ENCODE measurements around the gene USH2A. TPM values are rescaled to one million over a fixed set of nuclear protein-coding genes. Genes with fewer than 3 reads are reported as not detected.

Gene USH2A
- polyA plus RNA-seq, 2 of the 4 experiments (the other 2 are of a cell fraction): not detected

DNA sequence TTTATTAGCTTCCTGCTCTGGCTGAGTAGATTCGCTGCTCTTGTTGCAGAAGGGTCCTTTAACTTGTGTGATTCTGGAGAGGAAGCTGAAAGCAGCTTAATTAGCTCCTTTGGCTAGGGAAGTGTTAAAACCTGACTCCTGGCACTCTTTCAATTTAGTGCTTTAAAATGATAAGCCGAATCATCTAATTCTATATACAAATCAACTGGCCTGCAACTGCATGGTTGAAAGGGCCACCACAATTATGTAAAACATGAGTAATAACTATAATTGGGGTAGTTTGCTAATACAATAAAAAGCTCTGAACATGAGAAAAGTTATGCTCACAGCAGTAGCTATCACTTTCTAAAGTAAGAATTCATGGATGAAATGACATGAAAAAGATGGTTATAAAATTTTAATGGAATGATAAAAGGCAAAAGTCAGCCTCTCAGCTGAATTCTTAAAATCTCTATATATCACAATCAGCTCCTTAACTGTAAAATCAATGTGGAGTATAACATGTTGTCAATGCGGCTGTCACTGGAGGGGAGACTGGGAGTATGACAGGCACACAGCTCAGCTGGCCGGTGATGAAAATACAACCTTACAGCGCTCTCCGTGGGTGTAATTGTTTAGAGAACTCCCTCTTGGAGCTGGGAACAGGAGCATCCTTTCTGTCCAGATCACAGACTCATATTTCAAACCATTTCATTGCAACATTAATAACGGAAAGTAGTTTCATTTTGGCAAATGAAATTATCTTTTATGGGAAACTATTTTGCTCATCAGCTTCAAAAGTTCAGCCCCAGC lies 531.8 kb downstream of the USH2A start:
- CTCF ChIA-PET: no interaction called here

DNA sequence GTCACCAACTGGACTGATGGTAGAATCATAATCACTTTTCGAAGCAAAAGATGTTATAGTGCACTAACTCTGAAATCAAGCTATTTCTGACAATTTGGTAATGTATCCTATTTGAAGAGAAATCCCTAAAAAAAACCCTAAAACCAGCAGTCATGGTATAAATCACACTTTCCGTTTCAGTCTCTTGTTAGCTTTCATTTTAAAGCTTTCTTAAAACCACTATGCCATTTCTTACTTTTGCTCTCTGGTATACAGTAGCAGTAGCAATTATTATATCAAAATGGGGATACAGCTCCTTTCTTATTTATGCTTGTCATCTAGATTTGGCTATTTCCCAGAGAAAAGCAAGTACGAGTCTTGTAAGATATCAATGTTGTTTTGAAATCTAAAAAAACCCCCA lies 532.8 kb downstream of the USH2A start:
- POLR2A ChIA-PET: no interaction called here
- no peak for FAIRE-seq
- H3K4me1 ChIP-seq: no peaks in the 10 kb centered on the region
- TF ChIP-seq, protein P1, sequence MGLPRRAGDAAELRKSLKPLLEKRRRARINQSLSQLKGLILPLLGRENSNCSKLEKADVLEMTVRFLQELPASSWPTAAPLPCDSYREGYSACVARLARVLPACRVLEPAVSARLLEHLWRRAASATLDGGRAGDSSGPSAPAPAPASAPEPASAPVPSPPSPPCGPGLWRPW (IDR thresholded peaks at IDR 0.05): no peak
- TF ChIP-seq MYC (IDR thresholded peaks at IDR 0.05; ENCODE audit: borderline replicate concordance, low read length) (no peak), NPAS2 (CRISPR knock-in tag; IDR thresholded peaks at IDR 0.05; ENCODE audit: borderline replicate concordance) (no peak), EHMT2 (IDR thresholded peaks at IDR 0.05; ENCODE audit: low read depth) (no peak), CHD2 (IDR thresholded peaks at IDR 0.05; ENCODE audit: low read length, partially characterized antibody) (no peak)
- 2% methylated on average over 3 of the region's 3 CpGs for WGBS (ENCODE audit: missing lambda C conversion rate)
- no peak for DNase-seq (ENCODE audit: low read depth in 1 of 2, low spot score in 1 of 2)
- H3K4me2 ChIP-seq: no peak overlapping the region
- CTCF ChIA-PET: no interaction called here
- ATAC-seq: no peak
- H3K9me3 ChIP-seq: no peaks in the 10 kb centered on the region
- H3K27ac ChIP-seq: no peak overlapping the region
- H3K4me3 ChIP-seq: no peak overlapping the region

More for the DNA sequence above, 531.8 kb downstream of the USH2A start:
- WGBS (ENCODE audit: missing lambda C conversion rate): 16% methylated on average over 7 of the region's 7 CpGs
- Histone ChIP-seq H3K4me1 (no peaks in the 10 kb centered on the region), H3K27ac (no peak overlapping the region), H3K4me3 (no peak overlapping the region), H3K4me2 (no peak overlapping the region), H3K9me3 (no peaks in the 10 kb centered on the region)
- POLR2A ChIA-PET: no interaction called here
- no peak for ATAC-seq
- DNase-seq (ENCODE audit: low read depth in 1 of 2, low spot score in 1 of 2): no peak
- TF ChIP-seq, protein P2, sequence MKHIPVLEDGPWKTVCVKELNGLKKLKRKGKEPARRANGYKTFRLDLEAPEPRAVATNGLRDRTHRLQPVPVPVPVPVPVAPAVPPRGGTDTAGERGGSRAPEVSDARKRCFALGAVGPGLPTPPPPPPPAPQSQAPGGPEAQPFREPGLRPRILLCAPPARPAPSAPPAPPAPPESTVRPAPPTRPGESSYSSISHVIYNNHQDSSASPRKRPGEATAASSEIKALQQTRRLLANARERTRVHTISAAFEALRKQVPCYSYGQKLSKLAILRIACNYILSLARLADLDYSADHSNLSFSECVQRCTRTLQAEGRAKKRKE (CRISPR knock-in tag; IDR thresholded peaks at IDR 0.05; ENCODE audit: low read depth): no peak
- TF ChIP-seq RCOR1 (IDR thresholded peaks at IDR 0.05; ENCODE audit: low read depth, low read length) (no peak), POLR2A (IDR thresholded peaks at IDR 0.05; ENCODE audit: low read length) (no peak), EHF (CRISPR knock-in tag; IDR thresholded peaks at IDR 0.05) (no peak)
- TF ChIP-seq, protein P3, sequence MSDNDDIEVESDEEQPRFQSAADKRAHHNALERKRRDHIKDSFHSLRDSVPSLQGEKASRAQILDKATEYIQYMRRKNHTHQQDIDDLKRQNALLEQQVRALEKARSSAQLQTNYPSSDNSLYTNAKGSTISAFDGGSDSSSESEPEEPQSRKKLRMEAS (IDR thresholded peaks at IDR 0.05): no peak
- FAIRE-seq: no peak

DNA sequence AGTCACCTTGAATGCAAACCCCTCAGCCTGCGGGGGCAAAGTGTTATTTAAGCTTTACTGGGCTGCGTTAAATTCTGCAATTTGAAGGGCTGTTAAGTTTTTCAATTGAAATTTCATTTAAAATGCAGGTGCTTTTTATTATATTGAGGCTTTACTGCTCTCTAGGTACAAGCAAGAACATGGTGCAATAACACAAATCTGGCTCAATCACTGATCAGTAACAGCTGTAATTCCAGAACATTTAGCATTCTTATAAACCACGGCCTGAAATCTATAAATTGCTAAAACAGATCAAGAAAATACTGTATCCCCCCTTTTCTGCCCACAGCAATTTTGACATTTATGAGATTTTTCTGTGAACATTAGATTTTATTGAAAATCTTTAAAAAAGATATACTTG lies 533.4 kb downstream of the USH2A start:
- ChIA-PET POLR2A (no interaction called here), CTCF (interaction anchor here (1.3 kb wide), 1 partner anchor 11 kb away, joined by 3 read pairs; no protein-coding TSS in a partner anchor)
- DNase-seq (ENCODE audit: low read depth in 1 of 2, low spot score in 1 of 2) (no peak), FAIRE-seq (no peak), ATAC-seq (no peak)
- no peaks in the 10 kb centered on the region for H3K9me3 ChIP-seq
- H3K27ac ChIP-seq: no peak overlapping the region
- H3K4me3 ChIP-seq: no peak overlapping the region
- no peaks in the 10 kb centered on the region for H3K4me1 ChIP-seq
- WGBS (ENCODE audit: missing lambda C conversion rate): 9% methylated on average over 3 of the region's 3 CpGs
- H3K4me2 ChIP-seq: no peak overlapping the region
- TF ChIP-seq HOXB5 (CRISPR knock-in tag; IDR thresholded peaks at IDR 0.05) (no peak), EHMT2 (IDR thresholded peaks at IDR 0.05; ENCODE audit: low read depth) (no peak), HDAC2 (IDR thresholded peaks at IDR 0.05) (no peak), ZFP36 (IDR thresholded peaks at IDR 0.05; ENCODE audit: borderline replicate concordance, partially characterized antibody) (no peak)
- TF ChIP-seq, protein P4, sequence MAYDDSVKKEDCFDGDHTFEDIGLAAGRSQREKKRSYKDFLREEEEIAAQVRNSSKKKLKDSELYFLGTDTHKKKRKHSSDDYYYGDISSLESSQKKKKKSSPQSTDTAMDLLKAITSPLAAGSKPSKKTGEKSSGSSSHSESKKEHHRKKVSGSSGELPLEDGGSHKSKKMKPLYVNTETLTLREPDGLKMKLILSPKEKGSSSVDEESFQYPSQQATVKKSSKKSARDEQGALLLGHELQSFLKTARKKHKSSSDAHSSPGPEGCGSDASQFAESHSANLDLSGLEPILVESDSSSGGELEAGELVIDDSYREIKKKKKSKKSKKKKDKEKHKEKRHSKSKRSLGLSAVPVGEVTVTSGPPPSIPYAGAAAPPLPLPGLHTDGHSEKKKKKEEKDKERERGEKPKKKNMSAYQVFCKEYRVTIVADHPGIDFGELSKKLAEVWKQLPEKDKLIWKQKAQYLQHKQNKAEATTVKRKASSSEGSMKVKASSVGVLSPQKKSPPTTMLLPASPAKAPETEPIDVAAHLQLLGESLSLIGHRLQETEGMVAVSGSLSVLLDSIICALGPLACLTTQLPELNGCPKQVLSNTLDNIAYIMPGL (CRISPR knock-in tag; IDR thresholded peaks at IDR 0.05; ENCODE audit: borderline replicate concordance): no peak
- TF ChIP-seq, protein P5, sequence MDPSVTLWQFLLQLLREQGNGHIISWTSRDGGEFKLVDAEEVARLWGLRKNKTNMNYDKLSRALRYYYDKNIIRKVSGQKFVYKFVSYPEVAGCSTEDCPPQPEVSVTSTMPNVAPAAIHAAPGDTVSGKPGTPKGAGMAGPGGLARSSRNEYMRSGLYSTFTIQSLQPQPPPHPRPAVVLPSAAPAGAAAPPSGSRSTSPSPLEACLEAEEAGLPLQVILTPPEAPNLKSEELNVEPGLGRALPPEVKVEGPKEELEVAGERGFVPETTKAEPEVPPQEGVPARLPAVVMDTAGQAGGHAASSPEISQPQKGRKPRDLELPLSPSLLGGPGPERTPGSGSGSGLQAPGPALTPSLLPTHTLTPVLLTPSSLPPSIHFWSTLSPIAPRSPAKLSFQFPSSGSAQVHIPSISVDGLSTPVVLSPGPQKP (IDR thresholded peaks at IDR 0.05; ENCODE audit: low read depth, low read length): no peak
- TF ChIP-seq, protein P6, sequence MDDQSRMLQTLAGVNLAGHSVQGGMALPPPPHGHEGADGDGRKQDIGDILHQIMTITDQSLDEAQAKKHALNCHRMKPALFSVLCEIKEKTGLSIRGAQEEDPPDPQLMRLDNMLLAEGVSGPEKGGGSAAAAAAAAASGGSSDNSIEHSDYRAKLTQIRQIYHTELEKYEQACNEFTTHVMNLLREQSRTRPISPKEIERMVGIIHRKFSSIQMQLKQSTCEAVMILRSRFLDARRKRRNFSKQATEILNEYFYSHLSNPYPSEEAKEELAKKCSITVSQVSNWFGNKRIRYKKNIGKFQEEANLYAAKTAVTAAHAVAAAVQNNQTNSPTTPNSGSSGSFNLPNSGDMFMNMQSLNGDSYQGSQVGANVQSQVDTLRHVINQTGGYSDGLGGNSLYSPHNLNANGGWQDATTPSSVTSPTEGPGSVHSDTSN (IDR thresholded peaks at IDR 0.05): no peak
